IMR-90 (cell line): Measurements from ENCODE around the gene FIBCD1. TPM values are rescaled to one million over a fixed set of nuclear protein-coding genes. Genes with fewer than 3 reads are reported as not detected.

Source experiments
- ATAC-seq: fragments of 200-7000 bp; cut with Tn5 transposase; 2 replicates; pipeline ENCODE4 v1.9.1; 2020; ENCODE audit warnings: low read depth, mild to moderate bottlenecking, moderate library complexity
- BruUV-seq: library from RNA; stranded (reverse); fragments of 400-500 nt; replicated peaks from 2 replicates; lab custom pipeline; 2021; lab: Mats Ljungman, UMichigan
- CTCF ChIA-PET: fragments of 300-600 bp; formaldehyde crosslinking; extraction: SDS; loops from one replicate; lab custom pipeline; 2021; ENCODE audit warnings: antibody characterized with exemption; lab: Yijun Ruan, JAX
- POLR2A ChIA-PET: fragments of 300-600 bp; sonication (Branson Sonifier 250); formaldehyde crosslinking; loops from one replicate; lab custom pipeline; 2022; ENCODE audit warnings: antibody characterized with exemption; ENCODE audit not compliant: unreplicated experiment; lab: Charles Lee
- DNase-seq: peaks from one replicate; pipeline ENCODE4 v3.0.0; 2013
- H2AFZ ChIP-seq: replicated peaks from 2 replicates; pipeline ENCODE3; 2013; ENCODE audit warnings: low read length, mild to moderate bottlenecking; ENCODE audit not compliant: poor library complexity
- H2AK5ac ChIP-seq: 2 replicates; pipeline ENCODE4 v1.6.1; 2013; ENCODE audit warnings: low read depth, low read length, inconsistent platforms
- H2AK9ac ChIP-seq: replicated peaks from 2 replicates; pipeline ENCODE3; 2013; ENCODE audit warnings: mild to moderate bottlenecking, low read depth, low read length, moderate library complexity; ENCODE audit not compliant: poor library complexity
- H2BK120ac ChIP-seq: 2 replicates; pipeline ENCODE4 v1.6.1; 2013; ENCODE audit warnings: low read depth, low read length, inconsistent platforms
- H2BK15ac ChIP-seq: 3 replicates; pipeline ENCODE4 v1.6.1; 2013; ENCODE audit warnings: low read depth, low read length, inconsistent platforms
- H2BK20ac ChIP-seq: 2 replicates; pipeline ENCODE4 v1.6.1; 2013; ENCODE audit warnings: low read depth, mild to moderate bottlenecking, inconsistent platforms, low read length, moderate library complexity
- H2BK5ac ChIP-seq: 2 replicates; pipeline ENCODE4 v1.6.1; 2013; ENCODE audit warnings: mild to moderate bottlenecking, low read depth, low read length, inconsistent platforms; ENCODE audit not compliant: poor library complexity, severe bottlenecking
- H3K14ac ChIP-seq: replicated peaks from 2 replicates; pipeline ENCODE4 v1.6.1; 2013; ENCODE audit warnings: low read depth, low read length, inconsistent platforms
- H3K18ac ChIP-seq: 2 replicates; pipeline ENCODE4 v1.6.1; 2013; ENCODE audit warnings: low read depth, low read length, control low read depth
- H3K23ac ChIP-seq: 2 replicates; pipeline ENCODE4 v1.6.1; 2013; ENCODE audit warnings: low read depth, low read length, inconsistent platforms
- H3K27ac ChIP-seq: 2 replicates; pipeline ENCODE4 v1.5.1; 2013; ENCODE audit warnings: mild to moderate bottlenecking, control low read depth, low read length; ENCODE audit not compliant: insufficient read depth
- H3K27me3 ChIP-seq: 2 replicates; pipeline ENCODE4 v1.6.1; 2013; ENCODE audit warnings: low read length; ENCODE audit not compliant: control insufficient read depth, insufficient read depth
- H3K36me3 ChIP-seq: 2 replicates; pipeline ENCODE4 v1.6.1; 2013; ENCODE audit warnings: low read length, mixed read lengths; ENCODE audit not compliant: control insufficient read depth, insufficient read depth
- H3K4ac ChIP-seq: 2 replicates; pipeline ENCODE4 v1.6.1; 2013; ENCODE audit warnings: low read depth, low read length, inconsistent platforms
- H3K4me1 ChIP-seq: 2 replicates; pipeline ENCODE4 v1.6.1; 2013; ENCODE audit warnings: low read length, mixed read lengths; ENCODE audit not compliant: control insufficient read depth, insufficient read depth
- H3K4me2 ChIP-seq: 2 replicates; pipeline ENCODE4 v1.6.1; 2013; ENCODE audit warnings: low read depth, mild to moderate bottlenecking, control low read depth, low read length, moderate library complexity
- H3K4me3 ChIP-seq: 2 replicates; pipeline ENCODE4 v1.5.1; 2013; ENCODE audit warnings: low read depth, mild to moderate bottlenecking, control low read depth, low read length, moderate library complexity; ENCODE audit not compliant: insufficient read depth
- H3K56ac ChIP-seq: 2 replicates; pipeline ENCODE4 v1.6.1; 2013; ENCODE audit warnings: low read length, inconsistent platforms; ENCODE audit not compliant: insufficient read depth; ENCODE audit errors: extremely low read depth
- H3K79me1 ChIP-seq, 2 experiments: 2 replicates each; pipeline ENCODE4 v1.6.1; 2013; ENCODE audit warnings: low read length in 2 of 2, inconsistent platforms in 1 of 2, low read depth in 1 of 2
- H3K9ac ChIP-seq: 2 replicates; pipeline ENCODE4 v1.6.1; 2013; ENCODE audit warnings: low read depth, low read length, control low read depth
- H3K9me1 ChIP-seq: 2 replicates; pipeline ENCODE4 v1.6.1; 2013; ENCODE audit warnings: low read length, inconsistent platforms; ENCODE audit not compliant: insufficient read depth
- H3K9me3 ChIP-seq: 2 replicates; pipeline ENCODE4 v1.6.1; 2013; ENCODE audit warnings: low read length; ENCODE audit not compliant: control insufficient read depth, insufficient read depth
- H4K20me1 ChIP-seq: 2 replicates; pipeline ENCODE4 v1.6.1; 2013; ENCODE audit warnings: low read length, inconsistent platforms; ENCODE audit not compliant: insufficient read depth
- H4K5ac ChIP-seq: 2 replicates; pipeline ENCODE4 v1.6.1; 2013; ENCODE audit warnings: mild to moderate bottlenecking, low read depth, low read length, control low read depth
- H4K8ac ChIP-seq, 2 experiments: 2 replicates each; pipeline ENCODE4 v1.6.1; 2013; ENCODE audit warnings: low read depth in 2 of 2, low read length in 2 of 2, control low read depth in 1 of 2, inconsistent platforms in 1 of 2
- H4K91ac ChIP-seq: 2 replicates; pipeline ENCODE4 v1.6.1; 2013; ENCODE audit warnings: low read depth, low read length, inconsistent platforms; ENCODE audit not compliant: insufficient read depth
- CHD1 ChIP-seq: IDR thresholded peaks from 2 replicates; pipeline ENCODE4 v1.6.1; 2012; ENCODE audit warnings: low read depth, low read length, improper control_type of control experiment
- FOS ChIP-seq: fragments of 150-350 bp; IDR thresholded peaks from 2 replicates; pipeline ENCODE4 v1.6.1; 2016; ENCODE audit warnings: low read depth, low read length
- MAFK ChIP-seq: IDR thresholded peaks from 2 replicates; pipeline ENCODE4 v1.6.1; 2012; ENCODE audit warnings: low read depth, low read length, improper control_type of control experiment
- MXI1 ChIP-seq: IDR thresholded peaks from 2 replicates; pipeline ENCODE4 v1.6.1; 2012; ENCODE audit warnings: low read depth, mild to moderate bottlenecking, low read length, moderate library complexity, borderline replicate concordance
- POLR2A ChIP-seq: IDR thresholded peaks from 2 replicates; pipeline ENCODE4 v1.6.1; 2012; ENCODE audit warnings: mild to moderate bottlenecking, low read depth, low read length
- RAD21 ChIP-seq: IDR thresholded peaks from 2 replicates; pipeline ENCODE4 v1.6.1; 2012; ENCODE audit warnings: low read length, improper control_type of control experiment
- WGBS, 2 experiments: methylation state at CpG; one replicate each; pipeline versions ENCODE4 v1.1.5 to v1.1.7; 2013; ENCODE audit warnings: missing lambda C conversion rate in 2 of 2; ENCODE audit not compliant: insufficient read length in 1 of 2; ENCODE audit errors: extremely low coverage in 2 of 2; 5-methylcytosine and 5-hydroxymethylcytosine counted together
- dilution Hi-C: fragments of 300-500 bp; cut with HindIII; formaldehyde crosslinking; loops from one replicate; pipeline ENCODE4 v1.14.3; 2018; ENCODE audit warnings: low sequenced_read_pairs; ENCODE audit not compliant: unreplicated experiment
- in situ Hi-C: fragments of 300-500 bp; cut with MboI; formaldehyde crosslinking; loops from 3 replicates; pipeline ENCODE4 v1.14.3; 2019; ENCODE audit warnings: low sequenced_read_pairs, inconsistent platforms, mixed read lengths
- intact Hi-C: fragments of 100-400 bp; cut with micrococcal nuclease; formaldehyde crosslinking; loops from 2 replicates; pipeline ENCODE4 v1.10.0; 2022
- polyA plus RNA-seq, 3 experiments: library from polyadenylated mRNA; depleted of rRNA; stranded (reverse); fragments of >200 nt; gene quantifications; 2 replicates each; pipeline ENCODE4 v1.2.3, GENCODE V29; 2012; ENCODE audit warnings: low replicate concordance in 1 of 3
- total RNA-seq: library from RNA; depleted of rRNA; stranded (reverse); fragments of >200 nt; gene quantifications from 2 replicates; pipeline ENCODE4 v1.2.3, GENCODE V29; 2012

Gene FIBCD1
- total and polyA plus RNA-seq, 2 of the 4 experiments (the other 2 are of a cell fraction), result 1.1 to 10.1 TPM

GRCh38 chr9:130960522-130961378 is 21.7 kb upstream of the FIBCD1 start:
- Histone ChIP-seq H3K9ac (no peak overlapping the region), H3K23ac (no peak overlapping the region), H3K4me1 (peaks cover 10% of the 10 kb centered on the region), H2AK9ac (no peak overlapping the region), H2AFZ (peak overlapping the region; percentile 27), H2BK15ac (peak overlapping the region; percentile 64; the same call in 2 of the 3 replicates), H3K27me3 (peaks cover 8% of the 10 kb centered on the region; the same call in 1 of the 2 replicates), H3K56ac (no peak overlapping the region), H3K4ac (peak overlapping the region; percentile 92), H3K79me1 (no peaks in the 10 kb centered on the region), H2AK5ac (peak overlapping the region; percentile 58), H2BK120ac (peak overlapping the region; percentile 96), H3K18ac (no peak overlapping the region), H3K4me3 (no peak overlapping the region), H4K5ac (no peak overlapping the region), H3K27ac (no peak overlapping the region), H3K4me2 (no peak overlapping the region), H3K9me3 (peaks cover 3% of the 10 kb centered on the region; the same call in 1 of the 2 replicates), H2BK5ac (no peak overlapping the region), H3K36me3 (no peaks in the 10 kb centered on the region), H3K9me1 (peaks cover 13% of the 10 kb centered on the region), H4K91ac (peak overlapping the region; percentile 93; the same call in 1 of the 2 replicates), H2BK20ac (peak overlapping the region; percentile 20; the same call in 1 of the 2 replicates), H4K20me1 (no peaks in the 10 kb centered on the region), H4K8ac (no peak overlapping the region), H3K14ac (no peak overlapping the region)
- ChIA-PET POLR2A (no interaction called here), CTCF (no interaction called here)
- intact Hi-C loops (no loop called here), dilution Hi-C loops (no loop called here), in situ Hi-C loops (no loop called here)
- no peak for TF ChIP-seq RAD21
- no peak for TF ChIP-seq FOS
- TF ChIP-seq CHD1, result no peak
- no peak for TF ChIP-seq MAFK
- TF ChIP-seq MXI1, result no peak
- no peak for TF ChIP-seq POLR2A
- whole genome bisulfite sequencing, 2 experiments, result no CpG with 5 or more reads among the region's 14 CpGs
- ATAC-seq (no peak), DNase-seq (no peak)
- no TSS peak for BruUV-seq
